ENCODE data around the gene EML6. TPM values are rescaled to one million over a fixed set of nuclear protein-coding genes. Genes with fewer than 3 reads are reported as not detected.

Gene EML6
- total RNA-seq, 1 experiment from 2014 or later, result 6.6 TPM

- Histone ChIP-seq H3K9me2 (ENCODE audit: insufficient read depth) (no peaks in the 10 kb centered on the region), H3K9ac (ENCODE audit: low read length) (no peak overlapping the region), H2AFZ (ENCODE audit: low read depth, low read length, poor library complexity, severe bottlenecking) (no peak overlapping the region), H3K4me3 (replicated peaks in 1 of 2; ENCODE audit: low read depth in 1 of 2, low read length in 2 of 2) (no peak overlapping the region), H4K20me1 (ENCODE audit: insufficient read depth) (0 out of 2 replicates have a peak, but pooled peaks cover 4% of the 10 kb centered on the region), H3K27ac (ENCODE audit: low read depth, low read length) (no peak overlapping the region), H3K79me2 (ENCODE audit: insufficient read depth, low read length) (no peaks in the 10 kb centered on the region), H3K4me1 (ENCODE audit: control insufficient read depth in 1 of 2, insufficient read depth in 2 of 2, low read length in 2 of 2) (peaks cover 0 to 5% of the 10 kb centered on the region in 2 experiments; a peak in 1 of 4 replicates), H3K4me2 (ENCODE audit: low read length) (no peak overlapping the region), H3K36me3 (ENCODE audit: control insufficient read depth in 1 of 2, insufficient read depth in 2 of 2, low read length in 2 of 2) (peaks cover 4 to 18% of the 10 kb centered on the region in 2 experiments; a peak in 2 of 4 replicates), H3K27me3 (ENCODE audit: insufficient read depth, low read length) (no peaks in the 10 kb centered on the region), H3K9me3 (ENCODE audit: control insufficient read depth in 1 of 2, insufficient read depth in 1 of 2, low read depth in 1 of 2, low read length in 2 of 2) (no peaks in the 10 kb centered on the region)
- ChIA-PET POLR2A (interaction anchor here (0.9 kb wide), 1 partner anchor 84 kb away, joined by 3 read pairs; the partner anchor contains the start of gene RTN4), RAD21 (ENCODE audit: low non-redundant PET in 1 of 2, low total read pairs in 2 of 2, uncharacterized antibody in 2 of 2, unreplicated experiment in 2 of 2) (no interaction called here), CTCF (no interaction called here)
- no peak for DNase-seq (ENCODE audit: low read depth, low spot score)
- no peak for ATAC-seq
- intact Hi-C loops (cut with micrococcal nuclease), result no loop called here
- no TSS peak for BruUV-seq (replicated peaks)
- TF ChIP-seq MAX (IDR thresholded peaks at IDR 0.05) (no peak), EGR1 (IDR thresholded peaks at IDR 0.05; ENCODE audit: low read depth) (no peak), SIN3A (IDR thresholded peaks at IDR 0.05; ENCODE audit: low read depth) (no peak), CEBPB (IDR thresholded peaks at IDR 0.05; ENCODE audit: low read depth) (no peak), EZH2phosphoT487 (IDR thresholded peaks at IDR 0.05; ENCODE audit: borderline replicate concordance) (no peak), TCF7L2 (IDR thresholded peaks at IDR 0.05; ENCODE audit: borderline replicate concordance, extremely low read depth, insufficient read depth, insufficient read length) (no peak), YY1 (IDR thresholded peaks at IDR 0.05; ENCODE audit: extremely low read depth, insufficient replicate concordance, low read depth, low read length) (no peak), ZBTB33 (IDR thresholded peaks at IDR 0.05; ENCODE audit: extremely low read depth, insufficient replicate concordance, low read length) (no peak), ELF1 (IDR thresholded peaks at IDR 0.05; ENCODE audit: borderline replicate concordance, low read depth) (no peak), EZH2 (IDR thresholded peaks at IDR 0.05) (no peak), FOSL1 (IDR thresholded peaks at IDR 0.05; ENCODE audit: low read depth) (no peak), CBX3 (IDR thresholded peaks at IDR 0.05; ENCODE audit: low read depth) (no peak), RAD21 (IDR thresholded peaks at IDR 0.05; ENCODE audit: low read depth) (no peak), POLR2A (IDR thresholded peaks at IDR 0.05; ENCODE audit: borderline replicate concordance, extremely low read depth, insufficient read depth, insufficient read length) (no peak), ZNF274 (IDR thresholded peaks at IDR 0.05; ENCODE audit: low read depth, low read length) (no peak)
These were observed 243.4 kb downstream of the EML6 start for GRCh38 chr2:54966837-54967236.

All from HCT116 (cell line).